Measurements from ENCODE around the gene ASB6. TPM values are rescaled to one million over a fixed set of nuclear protein-coding genes. Genes with fewer than 3 reads are reported as not detected.

ASB6 gene
- total RNA-seq, 1 donor from 2014 or later, result 13.5 TPM

- DNase-seq (ENCODE audit: low read depth in 2 of 2), result no peak
These were observed 54.3 kb downstream of the ASB6 start for GRCh38 chr9:129587487-129588262.

GRCh38 chr9:129586685-129587084, 55.3 kb downstream of the ASB6 start:
- no peak for DNase-seq (ENCODE audit: low read depth in 2 of 2)

GRCh38 chr9:129586245-129586644, 55.7 kb downstream of the ASB6 start:
- no peak for DNase-seq (ENCODE audit: low read depth in 2 of 2)

GRCh38 chr9:129585352-129585751, 56.6 kb downstream of the ASB6 start:
- DNase-seq (ENCODE audit: low read depth in 2 of 2), result no peak

Other genes with a start within 250 kb of the ASB6 start
- not detected in 2 replicates for gene C9orf50, start 21.1 kb downstream of the ASB6 start, total RNA-seq
- gene NTMT1, start 16.0 kb downstream of the ASB6 start, total RNA-seq, result 19.4 and 22.4 TPM in 2 replicates
- gene PRRX2, start 23.5 kb upstream of the ASB6 start, total RNA-seq, result 0.20 and 0.44 TPM in 2 replicates
- gene PTGES, start 110.9 kb upstream of the ASB6 start, total RNA-seq, result 0.40 and 0.44 TPM in 2 replicates
- 13.9 and 19.8 TPM in 2 replicates for gene TOR1B, start 161.0 kb upstream of the ASB6 start, total RNA-seq
- gene TOR1A, start 182.0 kb upstream of the ASB6 start, total RNA-seq, result 26.8 and 32.7 TPM in 2 replicates
- 21.6 and 36.5 TPM in 2 replicates for gene C9orf78, start 193.1 kb upstream of the ASB6 start, total RNA-seq
- gene USP20, start 193.3 kb upstream of the ASB6 start, total RNA-seq, result 5.4 and 8.9 TPM in 2 replicates